Activated naive CD8-positive, alpha-beta T cell treated with anti-CD3 and anti-CD28 coated beads for 36 hours (primary cell): Measurements from ENCODE around the gene DNAJB8. TPM values are rescaled to one million over a fixed set of nuclear protein-coding genes. Genes with fewer than 3 reads are reported as not detected.

ENCODE experiments used
- DNase-seq: peaks from one replicate; pipeline ENCODE4 v3.0.0; 2021
- H3K27ac Mint-ChIP-seq: one replicate; pipeline ENCODE4 v1.8.0; 2022; ENCODE audit warnings: mild to moderate bottlenecking, moderate library complexity, mixed read lengths
- H3K27me3 Mint-ChIP-seq: one replicate; pipeline ENCODE4 v1.8.0; 2022; ENCODE audit warnings: mild to moderate bottlenecking, mixed read lengths
- H3K36me3 Mint-ChIP-seq: one replicate; pipeline ENCODE4 v1.8.0; 2021; ENCODE audit warnings: mild to moderate bottlenecking, mixed read lengths
- H3K4me1 Mint-ChIP-seq: one replicate; pipeline ENCODE4 v1.8.0; 2021; ENCODE audit warnings: mixed read lengths
- H3K4me3 Mint-ChIP-seq: one replicate; pipeline ENCODE4 v1.8.0; 2022; ENCODE audit warnings: mild to moderate bottlenecking, moderate library complexity, mixed read lengths
- H3K9me3 Mint-ChIP-seq: one replicate; pipeline ENCODE4 v1.8.0; 2022; ENCODE audit warnings: mixed read lengths
- total RNA-seq, 2 experiments: library from RNA; stranded (reverse); gene quantifications; one replicate each; pipeline ENCODE4 v1.2.3, GENCODE V29; 2021

Gene DNAJB8
- total RNA-seq, 2 experiments from 2014 or later = not detected

GRCh38 chr3:128469556-128469955 lies 2.9 kb upstream of the DNAJB8 start:
- Mint-ChIP-seq H3K27me3 (no peaks in the 10 kb centered on the region), H3K4me3 (no peak overlapping the region), H3K27ac (no peak overlapping the region), H3K36me3 (no peaks in the 10 kb centered on the region), H3K9me3 (no peaks in the 10 kb centered on the region), H3K4me1 (peaks cover 9% of the 10 kb centered on the region)
- DNase-seq = no peak

DNA sequence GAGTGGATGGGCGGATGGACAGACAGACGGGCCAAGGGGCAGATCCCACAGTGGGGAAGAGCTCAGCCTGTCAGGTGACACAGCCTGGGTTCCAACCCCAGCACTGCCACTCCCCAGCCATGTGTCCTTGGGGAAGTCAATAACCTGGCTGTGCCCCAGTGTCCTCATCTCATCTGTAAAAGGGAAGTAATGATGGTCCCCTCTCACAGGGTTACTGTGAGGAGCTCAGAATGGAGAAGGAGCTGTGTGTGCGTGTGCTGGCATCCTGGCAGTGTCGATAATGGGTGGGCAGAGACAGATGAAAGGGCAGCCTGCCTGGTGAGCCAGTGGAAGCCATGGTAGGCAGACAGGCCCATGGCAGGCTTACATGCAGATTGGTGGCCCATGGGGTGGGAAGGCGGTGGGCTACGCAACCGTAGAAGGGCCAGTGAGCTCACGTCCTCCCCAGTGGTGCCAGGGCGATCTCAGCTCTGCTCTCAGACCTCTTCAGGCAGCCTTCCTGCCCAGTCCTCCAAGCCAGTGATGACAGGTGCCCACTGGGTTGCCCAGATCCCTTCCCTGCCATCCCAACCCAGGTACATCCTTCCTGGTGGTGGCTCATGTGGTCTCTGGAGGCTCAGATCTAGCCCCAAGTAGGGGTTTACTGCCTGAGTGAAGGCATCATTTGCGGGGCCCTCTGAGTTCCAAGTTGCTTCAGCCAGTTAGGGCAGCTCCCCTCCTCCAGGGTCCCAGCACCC lies 2.3 kb upstream of the DNAJB8 start:
- no peaks in the 10 kb centered on the region for H3K27me3 Mint-ChIP-seq
- no peak for DNase-seq
- no peaks in the 10 kb centered on the region for H3K9me3 Mint-ChIP-seq
- no peaks in the 10 kb centered on the region for H3K36me3 Mint-ChIP-seq
- H3K4me3 Mint-ChIP-seq = no peak overlapping the region
- H3K27ac Mint-ChIP-seq = no peak overlapping the region
- H3K4me1 Mint-ChIP-seq = peaks cover 9% of the 10 kb centered on the region

- Mint-ChIP-seq H3K27ac (no peak overlapping the region), H3K4me3 (no peak overlapping the region), H3K27me3 (no peaks in the 10 kb centered on the region), H3K4me1 (peaks cover 9% of the 10 kb centered on the region), H3K36me3 (no peaks in the 10 kb centered on the region), H3K9me3 (no peaks in the 10 kb centered on the region)
- DNase-seq = no peak
Observed at GRCh38 chr3:128468285-128468790, 1.6 kb upstream of the DNAJB8 start.

DNA sequence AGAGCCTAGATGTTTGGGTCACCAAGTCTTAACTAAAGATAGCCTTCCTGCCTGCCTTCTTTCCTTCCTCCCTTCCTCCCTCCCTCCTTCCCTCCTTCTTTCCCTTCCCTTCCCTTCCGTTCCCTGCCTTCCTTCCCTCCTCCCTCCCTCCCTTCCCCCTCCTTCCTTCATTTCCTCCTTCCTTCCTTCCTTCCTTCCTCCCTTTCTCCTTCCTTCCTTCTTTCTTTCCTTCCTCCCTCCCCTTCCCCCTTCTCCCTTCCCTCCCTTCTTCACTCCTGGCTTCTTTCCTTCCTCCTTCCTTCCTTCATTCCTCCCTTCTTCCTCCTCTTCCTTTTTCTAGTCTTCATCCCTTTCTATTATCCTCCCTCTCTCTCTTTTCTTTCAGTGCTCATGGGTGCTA lies 2.0 kb downstream of the DNAJB8 start:
- DNase-seq = no peak
- H3K27me3 Mint-ChIP-seq = no peaks in the 10 kb centered on the region
- H3K9me3 Mint-ChIP-seq = no peaks in the 10 kb centered on the region
- no peaks in the 10 kb centered on the region for H3K36me3 Mint-ChIP-seq
- H3K4me1 Mint-ChIP-seq = peaks cover 9% of the 10 kb centered on the region
- no peak overlapping the region for H3K27ac Mint-ChIP-seq
- no peak overlapping the region for H3K4me3 Mint-ChIP-seq

DNA sequence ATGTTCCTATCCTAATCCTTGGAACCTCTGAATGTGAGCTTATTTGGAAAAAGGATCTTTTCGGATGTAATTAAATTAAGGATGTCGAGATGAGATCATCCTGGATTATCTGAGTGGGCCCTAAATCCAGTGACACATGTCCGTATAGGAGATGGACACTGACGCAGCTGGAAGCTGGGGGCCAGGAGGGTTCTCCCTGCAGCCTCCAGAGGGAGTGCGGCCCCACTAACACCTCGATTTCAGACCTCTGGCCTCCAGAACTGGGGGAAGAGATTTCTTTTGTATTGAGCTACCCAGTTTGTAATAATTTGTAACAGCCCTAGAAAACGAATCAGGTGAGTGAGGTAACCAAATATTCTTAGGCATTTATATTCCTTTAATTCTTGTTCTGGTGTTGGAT lies 2.5 kb downstream of the DNAJB8 start:
- no peak for DNase-seq
- Mint-ChIP-seq H3K4me1 (peaks cover 9% of the 10 kb centered on the region), H3K27ac (no peak overlapping the region), H3K36me3 (no peaks in the 10 kb centered on the region), H3K9me3 (no peaks in the 10 kb centered on the region), H3K4me3 (no peak overlapping the region), H3K27me3 (no peaks in the 10 kb centered on the region)

DNA sequence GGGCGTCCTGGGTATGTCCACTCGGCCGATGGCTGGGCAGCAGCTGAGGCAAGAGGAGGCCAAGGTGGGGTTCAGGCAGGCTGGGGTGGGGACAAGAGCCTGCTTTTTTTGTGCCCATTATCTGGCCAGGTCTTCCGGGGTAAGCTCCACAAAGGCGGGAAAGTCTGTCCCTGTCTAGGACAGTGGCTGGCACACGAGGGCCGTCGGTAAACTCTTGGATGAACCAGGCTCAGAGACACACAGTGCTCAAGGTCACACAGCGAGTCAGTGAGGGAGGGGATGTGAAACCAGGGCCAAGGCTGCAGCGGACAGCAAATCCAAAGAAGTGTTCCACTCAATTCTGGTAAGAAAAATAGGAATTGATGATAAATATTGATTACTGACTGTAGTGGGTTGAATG lies 2.9 kb downstream of the DNAJB8 start:
- Mint-ChIP-seq H3K4me1 (peaks cover 9% of the 10 kb centered on the region), H3K27ac (no peak overlapping the region), H3K27me3 (no peaks in the 10 kb centered on the region), H3K36me3 (no peaks in the 10 kb centered on the region), H3K9me3 (no peaks in the 10 kb centered on the region), H3K4me3 (no peak overlapping the region)
- DNase-seq = no peak

DNA sequence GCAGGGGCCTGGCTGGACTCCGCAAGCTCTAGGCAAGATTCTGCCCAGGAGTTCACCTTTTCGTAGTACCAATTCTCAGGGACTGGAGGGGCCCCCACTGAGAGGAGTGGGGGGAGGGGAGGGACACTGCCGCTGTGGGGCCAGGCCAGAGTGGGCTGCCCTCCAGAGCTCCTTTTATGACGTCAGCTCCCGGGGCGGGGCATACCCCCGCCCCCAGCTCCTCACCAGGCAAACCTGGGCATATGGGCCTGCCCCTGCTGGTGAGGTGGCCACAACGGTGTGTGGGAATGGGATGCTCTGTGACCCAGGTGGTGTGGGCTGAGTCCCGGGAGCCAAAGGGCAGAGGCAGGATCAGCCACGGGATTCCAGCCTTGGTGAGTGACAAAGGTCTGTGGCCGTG lies 3.3 kb downstream of the DNAJB8 start:
- DNase-seq = no peak
- Mint-ChIP-seq H3K27ac (no peak overlapping the region), H3K4me3 (no peak overlapping the region), H3K4me1 (peaks cover 6% of the 10 kb centered on the region), H3K9me3 (no peaks in the 10 kb centered on the region), H3K36me3 (no peaks in the 10 kb centered on the region), H3K27me3 (no peaks in the 10 kb centered on the region)

- Mint-ChIP-seq H3K4me3 (no peak overlapping the region), H3K4me1 (peaks cover 6% of the 10 kb centered on the region), H3K27ac (no peak overlapping the region), H3K9me3 (no peaks in the 10 kb centered on the region), H3K36me3 (no peaks in the 10 kb centered on the region), H3K27me3 (no peaks in the 10 kb centered on the region)
- no peak for DNase-seq
Observed at GRCh38 chr3:128462931-128463330, 3.8 kb downstream of the DNAJB8 start.

GRCh38 chr3:128462341-128462910 lies 4.3 kb downstream of the DNAJB8 start:
- DNase-seq = no peak
- Mint-ChIP-seq H3K36me3 (no peaks in the 10 kb centered on the region), H3K4me1 (peaks cover 6% of the 10 kb centered on the region), H3K27ac (no peak overlapping the region), H3K9me3 (no peaks in the 10 kb centered on the region), H3K27me3 (no peaks in the 10 kb centered on the region), H3K4me3 (no peak overlapping the region)

DNA sequence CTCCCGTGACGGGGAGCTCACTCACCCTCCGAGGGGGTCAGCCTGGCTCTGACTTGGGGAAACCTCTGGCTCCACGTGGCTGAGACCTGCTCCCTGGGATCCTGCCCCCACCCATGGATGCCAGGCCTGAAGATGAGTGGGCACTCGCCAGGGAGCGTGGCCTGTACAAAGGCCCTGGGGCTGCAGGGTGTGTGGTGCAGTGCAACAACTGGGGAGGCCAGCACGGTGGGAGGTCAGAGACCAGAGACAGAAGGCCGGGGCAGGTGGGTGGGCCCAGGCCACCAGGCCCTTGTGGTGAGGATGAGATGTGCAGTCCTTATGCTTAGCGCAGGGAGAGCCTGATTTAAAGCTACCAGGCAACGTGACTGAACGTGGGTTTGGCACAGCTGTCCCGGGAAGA lies 5.0 kb downstream of the DNAJB8 start:
- H3K4me3 Mint-ChIP-seq = no peak overlapping the region
- DNase-seq = no peak
- no peaks in the 10 kb centered on the region for H3K27me3 Mint-ChIP-seq
- no peaks in the 10 kb centered on the region for H3K9me3 Mint-ChIP-seq
- H3K27ac Mint-ChIP-seq = no peak overlapping the region
- H3K36me3 Mint-ChIP-seq = no peaks in the 10 kb centered on the region
- no peaks in the 10 kb centered on the region for H3K4me1 Mint-ChIP-seq

DNA sequence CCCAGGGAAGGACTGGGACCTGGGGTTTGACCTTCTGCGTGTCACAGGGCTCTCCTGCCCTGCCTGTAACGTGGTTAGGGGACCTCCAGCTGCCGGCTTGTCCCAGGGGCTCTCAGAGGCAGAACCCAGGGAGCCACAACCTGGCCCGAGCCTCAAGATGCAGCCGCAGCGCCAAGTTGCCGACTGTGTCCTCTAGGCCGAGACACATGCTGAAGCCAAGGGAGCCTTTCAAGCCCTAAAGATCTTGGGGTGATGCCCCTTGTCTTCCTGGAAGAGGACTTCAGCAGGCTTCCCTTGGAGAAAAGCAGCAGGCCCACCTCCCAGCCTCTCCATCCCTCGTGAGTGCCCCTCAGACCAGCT lies 7.2 kb downstream of the DNAJB8 start:
- H3K27me3 Mint-ChIP-seq = peaks cover 11% of the 10 kb centered on the region
- H3K9me3 Mint-ChIP-seq = no peaks in the 10 kb centered on the region
- H3K36me3 Mint-ChIP-seq = no peaks in the 10 kb centered on the region
- DNase-seq = no peak
- no peak overlapping the region for H3K27ac Mint-ChIP-seq
- no peak overlapping the region for H3K4me3 Mint-ChIP-seq
- no peaks in the 10 kb centered on the region for H3K4me1 Mint-ChIP-seq

DNA sequence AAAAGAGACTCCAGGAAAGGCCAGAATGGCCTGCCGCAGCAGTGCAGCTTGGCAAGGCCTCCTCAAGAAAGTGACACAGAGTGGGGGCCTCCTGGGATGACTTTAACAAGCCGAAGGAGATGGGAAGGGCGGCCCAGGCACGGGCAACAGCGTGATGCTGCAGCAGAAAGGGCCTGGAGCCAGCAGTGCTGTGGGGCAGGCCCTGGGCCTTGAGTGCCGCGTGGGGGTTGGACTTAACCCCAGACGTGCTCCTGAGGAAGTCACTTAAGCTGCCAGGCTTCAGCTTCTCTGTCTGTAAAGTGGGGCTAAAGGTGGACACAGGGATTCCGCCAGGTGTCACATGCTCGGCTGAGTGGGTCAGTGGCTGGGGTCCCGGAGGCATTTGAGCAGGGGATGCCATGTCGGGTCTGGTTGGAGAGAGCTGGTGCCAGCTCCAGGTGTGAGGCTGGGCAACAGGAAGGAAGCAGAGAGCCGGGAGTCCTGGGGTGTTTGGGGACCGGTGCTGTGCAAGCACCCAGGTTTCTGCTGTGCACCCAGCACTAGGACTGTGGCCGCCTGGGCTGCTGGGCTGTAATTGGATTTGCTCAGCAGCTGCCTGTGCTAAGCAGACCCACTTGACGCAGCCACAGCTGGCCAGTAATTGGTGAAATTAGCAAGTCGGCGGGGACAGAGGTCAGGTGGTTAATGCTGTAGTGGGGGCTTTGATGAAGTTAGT lies 7.8 kb downstream of the DNAJB8 start:
- H3K36me3 Mint-ChIP-seq = no peaks in the 10 kb centered on the region
- H3K4me1 Mint-ChIP-seq = peaks cover 1% of the 10 kb centered on the region
- H3K27me3 Mint-ChIP-seq = peaks cover 16% of the 10 kb centered on the region
- no peak for DNase-seq
- no peak overlapping the region for H3K4me3 Mint-ChIP-seq
- H3K27ac Mint-ChIP-seq = no peak overlapping the region
- H3K9me3 Mint-ChIP-seq = no peaks in the 10 kb centered on the region

DNA sequence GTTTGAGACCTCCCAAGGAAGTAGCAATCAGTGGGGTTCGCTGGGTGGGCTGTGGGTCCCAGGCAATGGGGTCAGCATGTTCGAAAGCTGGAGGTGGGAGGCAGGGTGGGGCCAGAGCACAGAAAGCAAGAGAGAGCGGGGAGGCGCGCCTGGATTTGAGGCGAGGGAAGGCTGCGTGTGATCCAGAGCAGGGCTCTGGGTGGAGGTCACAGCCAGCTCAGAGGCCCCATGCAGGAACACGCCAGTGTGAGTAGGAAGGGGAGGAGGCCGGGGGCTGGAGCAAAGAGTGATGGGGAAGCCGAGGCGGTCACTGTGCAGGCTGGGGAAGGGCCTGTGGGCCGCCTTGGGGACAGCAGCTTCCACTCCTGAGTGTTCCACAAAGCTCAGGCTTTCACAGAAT lies 8.8 kb downstream of the DNAJB8 start:
- Mint-ChIP-seq H3K27ac (no peak overlapping the region), H3K4me3 (no peak overlapping the region), H3K4me1 (peaks cover 2% of the 10 kb centered on the region), H3K36me3 (no peaks in the 10 kb centered on the region), H3K9me3 (no peaks in the 10 kb centered on the region), H3K27me3 (peaks cover 18% of the 10 kb centered on the region)
- DNase-seq = no peak

DNA sequence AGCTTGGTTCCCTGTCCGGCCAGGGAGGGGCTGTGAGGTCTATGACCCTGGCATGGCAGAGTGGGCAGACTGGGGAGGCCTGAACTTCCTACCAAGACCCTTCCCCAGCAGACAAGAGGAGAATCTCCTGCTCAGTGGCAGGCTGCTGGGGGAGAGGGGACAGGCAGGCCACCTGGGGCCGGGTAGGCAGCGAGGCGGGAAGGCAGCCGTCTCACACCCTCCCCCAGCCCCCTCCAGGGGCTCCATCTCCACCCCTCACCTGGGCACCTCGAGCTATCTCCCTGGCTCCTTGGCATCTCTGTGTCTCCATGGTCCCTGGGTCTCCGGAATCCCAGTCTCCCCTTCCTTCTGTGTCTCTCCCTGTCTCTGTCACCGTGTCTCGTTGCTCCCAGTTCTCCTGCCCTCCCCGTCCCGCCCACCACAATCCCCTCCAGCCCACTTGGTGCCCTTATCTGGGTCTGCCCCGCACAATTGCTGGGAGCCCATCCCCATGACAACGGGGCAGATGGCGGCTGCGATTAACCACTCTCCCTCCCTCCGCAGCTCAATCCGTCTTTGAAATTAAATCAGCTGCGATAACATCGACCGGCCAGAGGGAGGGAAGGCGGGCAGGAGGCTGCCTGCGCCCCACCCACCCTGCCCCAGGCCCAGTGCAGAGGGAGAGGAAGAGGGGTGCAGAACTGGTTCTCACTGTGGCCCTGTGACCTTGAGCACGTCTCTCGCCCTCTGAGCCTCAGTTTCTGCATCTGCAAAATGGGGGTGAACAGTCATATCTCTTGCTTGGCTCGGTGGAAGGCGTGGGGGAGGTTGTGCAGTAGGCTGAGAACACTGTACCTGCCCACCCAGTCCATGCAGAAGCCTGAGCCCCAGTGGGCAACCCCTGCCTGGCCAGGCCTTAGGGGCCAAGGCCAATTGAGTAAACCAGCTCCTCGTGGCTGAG lies 9.6 kb downstream of the DNAJB8 start:
- Mint-ChIP-seq H3K4me1 (peaks cover 2% of the 10 kb centered on the region), H3K27me3 (peaks cover 18% of the 10 kb centered on the region), H3K27ac (no peak overlapping the region), H3K9me3 (no peaks in the 10 kb centered on the region), H3K36me3 (no peaks in the 10 kb centered on the region), H3K4me3 (no peak overlapping the region)
- no peak for DNase-seq
